Pons (tissue), 1 donor: ENCODE measurements around the gene SGSM2.

Source experiments
- DNase-seq: peaks from one replicate; pipeline ENCODE4 v3.0.0-alpha.2; 2016; ENCODE audit warnings: low spot score

SGSM2 gene

GRCh38 chr17:2368359-2368758, 31.1 kb downstream of the SGSM2 start:
- DNase-seq: no peak

GRCh38 chr17:2369039-2369438, 31.7 kb downstream of the SGSM2 start:
- DNase-seq: no peak

GRCh38 chr17:2369551-2370210, 32.4 kb downstream of the SGSM2 start:
- no peak for DNase-seq

GRCh38 chr17:2370211-2370589, 32.9 kb downstream of the SGSM2 start:
- DNase-seq: no peak

- no peak for DNase-seq
Measured at GRCh38 chr17:2371183-2372130, 34.2 kb downstream of the SGSM2 start.

- DNase-seq: no peak
Measured at GRCh38 chr17:2372180-2372579, 34.9 kb downstream of the SGSM2 start.

GRCh38 chr17:2372681-2373080, 35.4 kb downstream of the SGSM2 start:
- no peak for DNase-seq

- DNase-seq: no peak
Measured at GRCh38 chr17:2373179-2373578, 35.9 kb downstream of the SGSM2 start.

- DNase-seq: no peak
Measured at GRCh38 chr17:2374549-2375285, 37.4 kb downstream of the SGSM2 start.

GRCh38 chr17:2375406-2375805, 38.1 kb downstream of the SGSM2 start:
- no peak for DNase-seq

- no peak for DNase-seq
Measured at GRCh38 chr17:2376107-2376506, 38.8 kb downstream of the SGSM2 start.

- DNase-seq: no peak
Measured at GRCh38 chr17:2377659-2378058, 40.4 kb downstream of the SGSM2 start.

- no peak for DNase-seq
Measured at GRCh38 chr17:2378905-2379304, 41.6 kb downstream of the SGSM2 start.

GRCh38 chr17:2379489-2380225, 42.4 kb downstream of the SGSM2 start:
- DNase-seq: no peak

- DNase-seq: no peak
Measured at GRCh38 chr17:2380226-2380922, 43.1 kb downstream of the SGSM2 start.

GRCh38 chr17:2380950-2381649, 43.8 kb downstream of the SGSM2 start:
- no peak for DNase-seq

- DNase-seq: no peak
Measured at GRCh38 chr17:2383628-2384167, 46.4 kb downstream of the SGSM2 start.

GRCh38 chr17:2384439-2385127, 47.3 kb downstream of the SGSM2 start:
- no peak for DNase-seq
